GM12878 (cell line): ENCODE results near the gene LRRC45. TPM values are rescaled to one million over a fixed set of nuclear protein-coding genes. Genes with fewer than 3 reads are reported as not detected.

ENCODE experiments used
- ATAC-seq: fragments of 200-7000 bp; cut with Tn5 transposase; 3 replicates; pipeline ENCODE4 v1.9.1; 2020; ENCODE audit warnings: mild to moderate bottlenecking, moderate library complexity
- BruUV-seq: library from RNA; stranded (reverse); fragments of 400-500 nt; replicated peaks from 2 replicates; lab custom pipeline; 2021; lab: Mats Ljungman, UMichigan
- CTCF ChIA-PET: fragments of 300-600 bp; sonication (Branson Sonifier 250); formaldehyde crosslinking; extraction: SDS; loops from one replicate; lab custom pipeline; 2021; ENCODE audit warnings: inconsistent platforms; lab: Yijun Ruan, JAX
- POLR2A ChIA-PET: fragments of 350-600 bp; formaldehyde crosslinking; extraction: SDS; loops from one replicate; lab custom pipeline; 2021; ENCODE audit warnings: inconsistent platforms; lab: Charles Lee
- RAD21 ChIA-PET: fragments of 300-600 bp; sonication (Branson Sonifier 250); formaldehyde crosslinking; loops from one replicate; lab custom pipeline; 2023; ENCODE audit warnings: antibody characterized with exemption; ENCODE audit not compliant: unreplicated experiment; lab: Charles Lee
- SMC1A ChIA-PET: fragments of 300-600 bp; sonication (Branson Sonifier 250); formaldehyde crosslinking; loops from one replicate; lab custom pipeline; 2023; ENCODE audit not compliant: unreplicated experiment, uncharacterized antibody; lab: Charles Lee
- DNase-seq: peaks from one replicate; pipeline ENCODE4 v3.0.0-alpha.2; 2011; ENCODE audit warnings: low read depth, low spot score
- FAIRE-seq: peaks from 3 replicates; lab custom pipeline; 2011; peaks lifted over from hg19 to GRCh38; lab: Jason Lieb, UNC
- H2AFZ ChIP-seq: 2 replicates; pipeline ENCODE4 v1.6.0; 2011; ENCODE audit warnings: low read depth, low read length, control low read depth; ENCODE audit not compliant: control insufficient read depth
- H3K27ac ChIP-seq: 2 replicates; pipeline ENCODE4 v1.5.1; 2011; ENCODE audit warnings: control low read depth; ENCODE audit not compliant: control insufficient read depth, insufficient read depth
- H3K27me3 ChIP-seq, 2 experiments: replicated peaks in 1 of 2; 2 replicates each; pipeline versions ENCODE4 v1.6.0 to v1.6.1; 2011; ENCODE audit warnings: low read length in 1 of 2; ENCODE audit not compliant: control insufficient read depth in 2 of 2, insufficient read depth in 2 of 2
- H3K36me3 ChIP-seq, 2 experiments: 2 replicates each; pipeline ENCODE4 v1.5.1; 2011; ENCODE audit warnings: low read length in 1 of 2; ENCODE audit not compliant: control insufficient read depth in 2 of 2, insufficient read depth in 2 of 2
- H3K4me1 ChIP-seq: 2 replicates; pipeline ENCODE4 v1.6.1; 2011; ENCODE audit warnings: mild to moderate bottlenecking, low read length, moderate library complexity, mixed read lengths; ENCODE audit not compliant: control insufficient read depth, insufficient read depth
- H3K4me2 ChIP-seq: 2 replicates; pipeline ENCODE4 v1.6.0; 2011; ENCODE audit warnings: control low read depth; ENCODE audit not compliant: control insufficient read depth, insufficient read depth
- H3K4me3 ChIP-seq: fragments of 200-600 bp; sonication (generic); 2 replicates; pipeline ENCODE4 v1.5.1; 2016
- H3K79me2 ChIP-seq: 2 replicates; pipeline ENCODE4 v1.6.0; 2011; ENCODE audit warnings: low read length; ENCODE audit not compliant: control insufficient read depth, insufficient read depth
- H3K9ac ChIP-seq: 2 replicates; pipeline ENCODE4 v1.8.0; 2011; ENCODE audit warnings: low read length, control low read depth, mixed read lengths; ENCODE audit not compliant: control insufficient read depth, insufficient read depth
- H3K9me3 ChIP-seq: replicated peaks from 3 replicates; pipeline ENCODE4 v1.5.1; 2011; ENCODE audit warnings: mild to moderate bottlenecking, low read length; ENCODE audit not compliant: control insufficient read depth, insufficient read depth
- H4K20me1 ChIP-seq: 2 replicates; pipeline ENCODE4 v1.6.0; 2011; ENCODE audit not compliant: control insufficient read depth, insufficient read depth
- ASH2L ChIP-seq: fragments of 300-600, 200-600 bp; sonication (generic); IDR thresholded peaks from 2 replicates; pipeline ENCODE4 v1.6.1; 2017; ENCODE audit warnings: low read depth, mild to moderate bottlenecking, borderline replicate concordance
- FOS ChIP-seq: IDR thresholded peaks from 3 replicates; pipeline ENCODE4 v1.6.1; 2011; ENCODE audit warnings: borderline replicate concordance; ENCODE audit not compliant: insufficient read length; ENCODE audit errors: extremely low read depth
- POLR2A ChIP-seq: IDR thresholded peaks from 2 replicates; pipeline ENCODE4 v1.6.1; 2011; ENCODE audit warnings: low read depth, mild to moderate bottlenecking, low read length
- SMAD5 ChIP-seq: IDR thresholded peaks from 2 replicates; pipeline ENCODE4 v1.6.1; 2016; ENCODE audit warnings: antibody characterized with exemption, low read depth
- STAT3 ChIP-seq: IDR thresholded peaks from 2 replicates; pipeline ENCODE4 v1.6.1; 2011; ENCODE audit warnings: low read depth, low read length, improper control_type of control experiment
- SUPT20H ChIP-seq: IDR thresholded peaks from 2 replicates; pipeline ENCODE4 v1.6.1; 2011; ENCODE audit warnings: low read depth, mild to moderate bottlenecking, low read length, moderate library complexity, borderline replicate concordance; ENCODE audit not compliant: control insufficient read depth
- TARDBP ChIP-seq: IDR thresholded peaks from 2 replicates; pipeline ENCODE4 v1.6.1; 2016; ENCODE audit warnings: borderline replicate concordance
- WGBS: methylation state at CpG from one replicate; pipeline ENCODE4 v1.1.6; 2016; ENCODE audit warnings: low lambda C conversion rate; ENCODE audit not compliant: insufficient replicate concordance, insufficient coverage; ENCODE audit errors: missing lambda C conversion rate; 5-methylcytosine and 5-hydroxymethylcytosine counted together
- in situ Hi-C: fragments of 300-500 bp; cut with MboI; formaldehyde crosslinking; loops from 9 replicates; pipeline ENCODE4 v1.14.3; 2018; ENCODE audit warnings: mixed read lengths
- intact Hi-C: fragments of 100-400 bp; cut with micrococcal nuclease; formaldehyde crosslinking; loops from one replicate; pipeline ENCODE4 v1.14.2; 2022; ENCODE audit not compliant: unreplicated experiment
- polyA plus RNA-seq, 11 experiments: library from polyadenylated mRNA; depleted of rRNA in 4 of 11; unstranded in 6 of 11; stranded (reverse) in 5 of 11; fragments of >200 nt; fragmentation: Nextera tagmentation in 4 of 11; fragmentation: Illumina TruSeq in 1 of 11; extraction: Ambion mirVana in 4 of 11; extraction: Trizol in 1 of 11; gene quantifications; 1 replicate in 1 of 11; 2 replicates in 10 of 11; pipeline versions ENCODE4 v1.2.1 to v1.2.3, GENCODE V29; 2011 to 2016; ENCODE audit warnings: inconsistent platforms in 2 of 11, missing spikeins in 2 of 11, low read depth in 1 of 11
- total RNA-seq, 4 experiments: library from RNA; depleted of rRNA in 3 of 4; stranded (reverse); fragments of >200 nt in 3 of 4; fragmentation: Illumina TruSeq in 1 of 4; extraction: Trizol in 1 of 4; gene quantifications; 2 replicates each; pipeline versions ENCODE4 v1.2.1 to v1.2.3, GENCODE V29; 2013 to 2021

Gene LRRC45
- total and polyA plus RNA-seq, 10 of the 15 experiments (the other 5 are each of a cell fraction or from before 2014, with no cell fraction given) = 0.03 to 27.7 (median 10.4) TPM

DNA sequence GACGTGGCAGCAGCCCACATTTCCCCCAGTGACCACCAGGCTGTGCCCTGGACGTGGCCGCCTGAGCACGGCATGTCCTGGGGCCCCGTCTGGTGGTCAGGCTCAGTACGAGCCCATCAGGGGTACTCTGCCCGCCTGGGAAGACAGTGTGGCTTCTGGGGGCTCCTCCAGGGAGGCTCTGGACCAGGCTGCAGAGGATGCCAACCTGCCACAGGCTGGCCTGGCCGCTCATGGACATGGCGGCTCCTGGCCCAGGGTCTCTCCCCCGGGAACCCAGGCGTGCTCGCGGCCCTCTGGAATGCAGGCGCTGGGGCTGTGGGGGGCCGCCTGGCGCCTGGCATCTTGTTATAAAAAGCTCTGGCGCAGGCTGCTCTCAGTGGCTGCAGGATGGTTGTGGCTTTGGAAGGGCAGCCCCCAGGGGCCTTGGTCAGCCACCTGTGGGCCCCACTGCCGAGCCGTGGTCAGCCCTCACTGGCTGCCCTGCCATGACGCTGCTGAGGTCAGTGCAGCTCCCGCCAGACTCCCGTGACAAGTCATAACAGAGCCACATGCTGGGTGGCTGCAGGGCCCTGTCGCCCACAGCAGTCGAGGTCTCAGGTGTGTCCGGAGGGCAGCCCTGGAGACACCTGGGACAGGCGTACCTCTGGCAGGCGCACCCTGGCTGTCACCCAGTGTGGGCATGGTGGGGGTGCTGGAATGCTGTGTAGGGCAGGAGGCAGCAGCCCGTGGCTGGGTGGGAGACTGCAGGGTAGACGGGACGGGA is 15.4 kb upstream of the LRRC45 start:
- Histone ChIP-seq H2AFZ (no peak overlapping the region), H3K27ac (no peak overlapping the region), H3K4me3 (no peak overlapping the region), H3K4me1 (no peaks in the 10 kb centered on the region), H3K9ac (no peak overlapping the region), H3K4me2 (no peak overlapping the region), H3K27me3 (no peaks in the 10 kb centered on the region), H3K9me3 (no peaks in the 10 kb centered on the region), H4K20me1 (no peaks in the 10 kb centered on the region), H3K79me2 (no peaks in the 10 kb centered on the region), H3K36me3 (no peaks in the 10 kb centered on the region)
- ATAC-seq (no peak), DNase-seq (no peak), FAIRE-seq (no peak)
- in situ Hi-C loops = no loop called here
- CTCF ChIA-PET = no interaction called here
- 63% methylated on average over 30 of the region's 30 CpGs for WGBS
- intact Hi-C loops = no loop called here
- POLR2A ChIA-PET = no interaction called here
- BruUV-seq = no TSS peak
- TF ChIP-seq FOS = no peak
- TF ChIP-seq POLR2A = peak; percentile 38; the same call in 1 of the 2 replicates
- no peak for TF ChIP-seq TARDBP
- SMC1A ChIA-PET = no interaction called here
- RAD21 ChIA-PET = no interaction called here

DNA sequence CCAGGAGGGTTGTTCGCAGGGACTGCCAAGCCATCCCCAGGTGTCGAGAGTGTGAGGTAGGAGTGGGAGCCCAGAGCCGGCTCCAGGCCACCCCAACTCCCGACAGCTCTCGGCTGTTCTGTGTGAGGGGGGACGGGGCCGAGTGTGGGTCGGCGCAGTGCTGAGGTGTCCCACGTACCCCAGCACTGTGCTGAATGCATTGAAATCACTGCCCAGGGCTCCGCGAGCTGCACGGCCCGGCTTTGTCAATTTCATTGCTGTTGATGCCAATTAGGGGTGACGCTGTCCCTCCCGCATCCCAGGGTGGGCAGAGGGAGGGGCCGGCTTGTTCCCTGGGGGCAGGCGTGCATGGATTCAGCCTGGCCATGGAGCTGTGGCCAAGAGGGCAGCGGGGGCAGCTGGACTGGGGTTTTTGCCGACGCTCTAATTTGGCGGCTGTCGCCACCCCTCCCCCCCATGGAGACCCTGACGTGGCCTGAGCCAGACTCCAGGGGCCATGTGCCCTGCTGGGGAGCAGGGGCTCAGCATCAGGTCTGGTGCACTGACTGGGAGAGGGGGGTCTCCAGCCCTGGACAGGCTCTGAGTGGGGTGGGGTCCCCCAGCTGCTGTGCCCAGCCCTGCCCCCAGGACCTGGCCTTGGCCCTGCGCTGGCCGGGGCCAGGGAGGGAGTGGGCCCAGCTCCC is 14.7 kb upstream of the LRRC45 start:
- POLR2A ChIA-PET = no interaction called here
- no TSS peak for BruUV-seq
- H3K27me3 ChIP-seq = no peaks in the 10 kb centered on the region
- H3K4me2 ChIP-seq = no peak overlapping the region
- H2AFZ ChIP-seq = no peak overlapping the region
- no peak overlapping the region for H3K9ac ChIP-seq
- RAD21 ChIA-PET = interaction anchor here (0.5 kb wide), 1 partner anchor 40 kb away, joined by 3 read pairs; no protein-coding TSS in a partner anchor
- H3K4me1 ChIP-seq = no peaks in the 10 kb centered on the region
- no peaks in the 10 kb centered on the region for H3K36me3 ChIP-seq
- FAIRE-seq (no peak), ATAC-seq (no peak), DNase-seq (no peak)
- CTCF ChIA-PET = no interaction called here
- intact Hi-C loops = no loop called here
- no peaks in the 10 kb centered on the region for H3K79me2 ChIP-seq
- H3K9me3 ChIP-seq = no peaks in the 10 kb centered on the region
- no peak for TF ChIP-seq SMAD5
- no peak for TF ChIP-seq SUPT20H
- TF ChIP-seq ASH2L = no peak
- TF ChIP-seq STAT3 = no peak
- 0 out of 2 replicates have a peak, but pooled peaks have one; percentile 13 for TF ChIP-seq POLR2A
- H3K4me3 ChIP-seq = no peak overlapping the region
- in situ Hi-C loops = no loop called here
- H4K20me1 ChIP-seq = no peaks in the 10 kb centered on the region
- 96% methylated on average over 24 of the region's 26 CpGs for WGBS
- H3K27ac ChIP-seq = no peak overlapping the region
- SMC1A ChIA-PET = no interaction called here
